Prostate gland (tissue), 2 donors: ENCODE measurements around the gene KLHL3. TPM values are rescaled to one million over a fixed set of nuclear protein-coding genes. Genes with fewer than 3 reads are reported as not detected.

Source experiments
- DNase-seq: peaks from one replicate; pipeline ENCODE4 v3.0.0-alpha.2; 2019; ENCODE audit warnings: low spot score
- H3K27ac ChIP-seq, 2 donors: fragments of 200-600 bp; sonication (generic); 2 replicates each; pipeline ENCODE4 v1.5.1; 2017 to 2019
- H3K27me3 ChIP-seq: fragments of 200-600 bp; sonication (generic); replicated peaks from 2 replicates; pipeline ENCODE4 v1.5.1; 2019; ENCODE audit not compliant: insufficient read depth
- H3K36me3 ChIP-seq, 2 donors: fragments of 200-600 bp; sonication (generic); 1 replicate in 1 of 2; 2 replicates in 1 of 2; pipeline versions ENCODE4 v1.5.1 to v1.8.1; 2017 to 2019
- H3K4me1 ChIP-seq: fragments of 200-600 bp; sonication (generic); replicated peaks from 2 replicates; pipeline ENCODE4 v1.5.1; 2019
- H3K4me3 ChIP-seq, 2 donors: fragments of 200-600 bp; sonication (generic); 2 replicates each; pipeline ENCODE4 v1.5.1; 2017 to 2019
- H3K9me3 ChIP-seq: fragments of 200-600 bp; sonication (generic); 2 replicates; pipeline ENCODE4 v1.5.1; 2017
- POLR2A ChIP-seq: fragments of 450-650 bp; IDR thresholded peaks from one replicate; pipeline ENCODE4 v1.6.1; 2016; ENCODE audit warnings: antibody characterized with exemption, mild to moderate bottlenecking
- POLR2AphosphoS5 ChIP-seq: sonication (generic); formaldehyde crosslinking; IDR thresholded peaks from one replicate; pipeline ENCODE4 v1.6.1; 2017; ENCODE audit warnings: antibody characterized with exemption
- WGBS: methylation state at CpG from one replicate; pipeline ENCODE4 v1.1.5; 2018; 5-methylcytosine and 5-hydroxymethylcytosine counted together
- intact Hi-C: fragments of 100-400 bp; cut with DNase I; formaldehyde crosslinking; loops from one replicate; pipeline ENCODE4 v1.14.2; 2022
- total RNA-seq, 2 donors: library from RNA; depleted of rRNA; stranded (reverse); fragments of >200 nt; gene quantifications; one replicate each; pipeline ENCODE4 v1.1.0, GENCODE V29; 2016
- TF ChIP-seq, protein P1 (sequence below), 4 experiments: fragments of 200-600 bp in 2 of 4; fragments of 450-650 bp in 2 of 4; sonication (generic) in 2 of 4; IDR thresholded peaks; 1 replicate in 3 of 4; 2 replicates in 1 of 4; pipeline ENCODE4 v1.5.1; 2016 to 2019; ENCODE audit warnings: antibody characterized with exemption in 4 of 4, mild to moderate bottlenecking in 2 of 4, moderate library complexity in 2 of 4

KLHL3 gene
- total RNA-seq, 2 donors from 2014 or later: 1.8 to 14.0 TPM

DNA sequence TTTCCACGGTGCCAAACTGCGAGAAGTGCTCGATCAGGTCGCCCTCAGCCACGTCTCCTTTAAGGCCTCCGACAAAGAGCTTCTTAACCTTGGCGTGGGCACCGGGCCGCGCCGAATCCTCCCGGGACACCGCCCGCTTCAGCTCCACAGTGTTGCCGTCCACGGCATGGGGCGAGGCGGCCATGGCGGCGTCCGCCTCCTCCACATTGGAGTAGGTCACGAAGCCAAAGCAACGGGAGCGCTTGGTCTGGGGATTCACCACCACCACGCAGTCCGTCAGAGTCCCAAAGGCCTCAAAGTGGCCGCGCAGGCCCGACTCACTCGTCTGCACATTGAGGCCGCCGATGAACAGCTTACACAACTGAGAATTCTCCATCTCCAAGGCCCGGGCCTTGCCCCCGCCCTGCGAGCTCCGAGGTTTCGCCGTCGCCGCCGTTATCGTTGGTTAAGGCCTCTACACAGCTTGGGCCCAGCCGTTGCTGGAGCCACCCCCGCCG is 17.9 kb upstream of the KLHL3 start:
- Histone ChIP-seq H3K4me3 (peak overlapping the region; percentile 71 to 92), H3K9me3 (no peaks in the 10 kb centered on the region), H3K27ac (peak overlapping the region; percentile 99), H3K4me1 (no peaks in the 10 kb centered on the region), H3K36me3 (no peaks in the 10 kb centered on the region), H3K27me3 (no peaks in the 10 kb centered on the region)
- WGBS: 1% methylated on average over 45 of the region's 45 CpGs
- intact Hi-C loops: loop anchor here (5.0 kb wide), 1 partner anchor 49 kb away; no protein-coding TSS in a partner anchor
- DNase-seq: peak; percentile 35
- TF ChIP-seq POLR2A (no peak), POLR2AphosphoS5 (no peak)
- TF ChIP-seq, protein P1, sequence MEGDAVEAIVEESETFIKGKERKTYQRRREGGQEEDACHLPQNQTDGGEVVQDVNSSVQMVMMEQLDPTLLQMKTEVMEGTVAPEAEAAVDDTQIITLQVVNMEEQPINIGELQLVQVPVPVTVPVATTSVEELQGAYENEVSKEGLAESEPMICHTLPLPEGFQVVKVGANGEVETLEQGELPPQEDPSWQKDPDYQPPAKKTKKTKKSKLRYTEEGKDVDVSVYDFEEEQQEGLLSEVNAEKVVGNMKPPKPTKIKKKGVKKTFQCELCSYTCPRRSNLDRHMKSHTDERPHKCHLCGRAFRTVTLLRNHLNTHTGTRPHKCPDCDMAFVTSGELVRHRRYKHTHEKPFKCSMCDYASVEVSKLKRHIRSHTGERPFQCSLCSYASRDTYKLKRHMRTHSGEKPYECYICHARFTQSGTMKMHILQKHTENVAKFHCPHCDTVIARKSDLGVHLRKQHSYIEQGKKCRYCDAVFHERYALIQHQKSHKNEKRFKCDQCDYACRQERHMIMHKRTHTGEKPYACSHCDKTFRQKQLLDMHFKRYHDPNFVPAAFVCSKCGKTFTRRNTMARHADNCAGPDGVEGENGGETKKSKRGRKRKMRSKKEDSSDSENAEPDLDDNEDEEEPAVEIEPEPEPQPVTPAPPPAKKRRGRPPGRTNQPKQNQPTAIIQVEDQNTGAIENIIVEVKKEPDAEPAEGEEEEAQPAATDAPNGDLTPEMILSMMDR (IDR thresholded peaks at IDR 0.05): no peak

DNA sequence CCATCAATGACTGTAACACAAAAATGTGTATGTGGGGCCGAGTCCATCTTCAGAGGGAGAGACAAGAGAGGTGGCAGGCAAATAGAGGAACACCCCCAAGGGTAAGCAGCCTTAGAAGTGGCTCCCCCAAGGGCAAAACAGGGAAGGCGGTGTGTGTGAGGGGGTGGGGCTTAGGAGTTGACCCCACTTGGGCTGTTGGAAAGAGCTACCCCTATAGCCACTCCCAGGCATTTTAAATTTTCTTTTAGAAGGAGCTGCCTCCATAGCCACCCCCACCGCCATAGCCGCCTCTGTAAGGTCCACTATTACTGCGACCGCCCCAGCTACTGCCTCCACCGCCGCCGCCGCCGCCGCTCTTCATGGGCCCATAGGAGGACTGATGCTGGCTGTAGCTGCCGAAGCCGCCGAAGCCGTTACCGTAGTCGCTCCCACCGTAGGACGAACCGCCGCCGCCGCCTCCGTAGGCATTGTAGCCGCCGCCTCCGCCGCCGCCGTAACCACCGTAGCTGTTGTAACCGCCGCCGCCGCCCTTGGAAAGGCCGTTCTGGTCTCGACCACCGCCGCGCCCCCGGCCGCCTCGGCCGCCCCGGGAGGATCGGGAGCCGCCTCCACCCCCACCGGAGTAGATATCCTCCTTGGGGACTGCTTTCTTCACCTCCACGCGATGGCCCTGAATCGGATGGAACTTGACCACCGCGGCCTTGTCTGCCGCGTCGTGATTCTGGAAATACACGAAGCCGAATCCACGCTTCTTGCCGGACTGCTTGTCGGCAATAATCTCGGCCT is 17.2 kb upstream of the KLHL3 start:
- H3K4me3 ChIP-seq: peak overlapping the region; percentile 71 to 92
- under 1% methylated on average over 55 of the region's 63 CpGs for WGBS
- H3K27me3 ChIP-seq: no peaks in the 10 kb centered on the region
- H3K9me3 ChIP-seq: no peaks in the 10 kb centered on the region
- no peaks in the 10 kb centered on the region for H3K4me1 ChIP-seq
- TF ChIP-seq, protein P1 (IDR thresholded peaks at IDR 0.05): no peak
- TF ChIP-seq POLR2AphosphoS5 (no peak), POLR2A (no peak)
- no peaks in the 10 kb centered on the region for H3K36me3 ChIP-seq
- peak overlapping the region; percentile 99 for H3K27ac ChIP-seq
- peak; percentile 27 for DNase-seq
- intact Hi-C loops: loop anchor here (5.0 kb wide), 1 partner anchor 49 kb away; no protein-coding TSS in a partner anchor

DNA sequence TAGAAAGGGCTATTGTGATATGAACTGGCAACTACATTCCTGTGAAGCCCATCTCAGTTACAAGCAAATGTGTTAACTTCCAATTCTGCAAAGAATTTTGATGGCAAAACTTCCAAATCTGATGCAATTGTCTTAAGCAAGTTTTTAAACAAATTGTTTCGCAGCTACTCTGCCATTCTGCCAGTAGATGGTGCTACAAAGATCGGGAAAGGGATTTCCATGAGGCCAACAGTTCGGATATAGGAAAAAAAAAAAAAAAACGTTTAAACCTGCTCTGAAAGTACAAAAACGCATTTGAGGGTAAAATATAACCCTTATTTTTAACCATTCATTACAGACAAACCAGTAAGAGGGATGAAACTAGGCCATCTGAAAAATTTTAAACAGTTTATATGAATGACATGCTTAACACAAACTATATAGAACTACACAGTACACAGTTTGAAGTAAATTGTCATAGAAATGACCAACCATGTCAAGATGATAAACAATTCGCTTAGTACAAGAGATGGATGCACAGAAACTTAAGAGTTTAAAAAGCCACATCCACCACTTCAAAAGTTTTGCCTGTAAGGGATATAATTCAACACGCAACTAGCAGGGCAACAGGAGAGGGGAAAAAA is 16.1 kb upstream of the KLHL3 start:
- WGBS: 3% methylated on average over 7 of the region's 7 CpGs
- H3K4me3 ChIP-seq: peak overlapping the region; percentile 71 to 92
- TF ChIP-seq, protein P1 (IDR thresholded peaks at IDR 0.05): peak; percentile 37 to 62 (median 56)
- TF ChIP-seq POLR2A: no peak
- no peak for TF ChIP-seq POLR2AphosphoS5
- DNase-seq: peak; percentile 11
- no peaks in the 10 kb centered on the region for H3K27me3 ChIP-seq
- no peaks in the 10 kb centered on the region for H3K4me1 ChIP-seq
- H3K36me3 ChIP-seq: no peaks in the 10 kb centered on the region
- intact Hi-C loops: loop anchor here (5.0 kb wide), 1 partner anchor 50 kb away; no protein-coding TSS in a partner anchor
- peak overlapping the region; percentile 99 for H3K27ac ChIP-seq
- no peaks in the 10 kb centered on the region for H3K9me3 ChIP-seq

DNA sequence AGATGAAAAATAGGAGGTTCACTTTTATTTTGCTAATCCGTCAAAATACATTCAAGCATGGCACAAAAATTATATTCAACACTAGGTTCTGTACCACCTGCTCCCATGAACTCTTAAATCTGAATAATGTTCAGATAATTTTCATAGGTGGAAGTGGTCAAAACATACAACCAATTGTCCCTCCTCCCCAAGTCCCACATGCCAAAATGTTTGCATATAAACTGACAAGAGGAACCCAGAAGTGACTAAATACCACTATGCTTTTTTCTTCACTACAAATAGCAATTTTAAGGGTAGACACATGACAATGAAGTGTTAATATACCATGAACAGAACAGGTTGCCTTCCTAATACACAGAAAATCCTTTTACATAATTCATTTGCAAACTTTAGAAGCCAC is 14.5 kb upstream of the KLHL3 start:
- no peak for DNase-seq
- 83% methylated on average over 1 of the region's 1 CpG for WGBS
- Histone ChIP-seq H3K9me3 (no peaks in the 10 kb centered on the region), H3K27ac (no peak overlapping the region), H3K36me3 (no peaks in the 10 kb centered on the region), H3K4me1 (no peaks in the 10 kb centered on the region), H3K4me3 (no peak overlapping the region), H3K27me3 (no peaks in the 10 kb centered on the region)
- intact Hi-C loops: loop anchor here (5.0 kb wide), 1 partner anchor 52 kb away; no protein-coding TSS in a partner anchor
- TF ChIP-seq POLR2AphosphoS5: no peak
- TF ChIP-seq, protein P1 (IDR thresholded peaks at IDR 0.05): no peak
- TF ChIP-seq POLR2A: no peak
